ENCODE data around the gene IRF2.

GRCh38 chr4:184346682-184347081 lies 127.7 kb downstream of the IRF2 start:
- TF ChIP-seq EZH2 (IDR thresholded peaks at IDR 0.05; ENCODE audit: low read depth, low read length, severe bottlenecking): no peak
- no peak for TF ChIP-seq CTCF (IDR thresholded peaks at IDR 0.05; ENCODE audit: control extremely low read depth in 1 of 3, insufficient read depth in 1 of 3, low read depth in 1 of 3, low read length in 3 of 3)
- TF ChIP-seq HDAC6 (IDR thresholded peaks at IDR 0.05; ENCODE audit: low read depth, low read length): no peak
- TF ChIP-seq HDAC2 (IDR thresholded peaks at IDR 0.05; ENCODE audit: borderline replicate concordance in 1 of 2, low read depth in 2 of 2, low read length in 2 of 2): no peak
- TF ChIP-seq GTF2F1 (IDR thresholded peaks at IDR 0.05; ENCODE audit: borderline replicate concordance, low read depth, low read length): no peak
- TF ChIP-seq CHD1 (IDR thresholded peaks at IDR 0.05; ENCODE audit: low read depth, low read length): no peak
